ENCODE results near the gene DOCK1. TPM values are rescaled to one million over a fixed set of nuclear protein-coding genes. Genes with fewer than 3 reads are reported as not detected.

DOCK1 gene
- polyA plus RNA-seq, 1 experiment: 37.9 TPM

- Histone ChIP-seq H3K9me3 (ENCODE audit: control insufficient read depth, insufficient read depth, low read length) (0 out of 2 replicates have a peak, but pooled peaks cover 2% of the 10 kb centered on the region), H3K4me3 (ENCODE audit: low read depth, low read length) (no peak overlapping the region), H3K27ac (ENCODE audit: low read depth, low read length) (no peak overlapping the region), H3K27me3 (ENCODE audit: control insufficient read depth, insufficient read depth, low read length) (peaks cover 5% of the 10 kb centered on the region)
- ChIA-PET POLR2A (no interaction called here), CTCF (no interaction called here)
- no peak for TF ChIP-seq CTCF (IDR thresholded peaks at IDR 0.05; ENCODE audit: low read depth, low read length)
- DNase-seq (ENCODE audit: low read depth, low spot score): no peak
These were observed 558.3 kb downstream of the DOCK1 start for GRCh38 chr10:127463548-127463947.

- Histone ChIP-seq H3K27ac (ENCODE audit: low read depth, low read length) (no peak overlapping the region), H3K9me3 (ENCODE audit: control insufficient read depth, insufficient read depth, low read length) (no peaks in the 10 kb centered on the region), H3K27me3 (ENCODE audit: control insufficient read depth, insufficient read depth, low read length) (peaks cover 5% of the 10 kb centered on the region), H3K4me3 (ENCODE audit: low read depth, low read length) (no peak overlapping the region)
- ChIA-PET CTCF (no interaction called here), POLR2A (no interaction called here)
- no peak for DNase-seq (ENCODE audit: low read depth, low spot score)
- TF ChIP-seq CTCF (IDR thresholded peaks at IDR 0.05; ENCODE audit: low read depth, low read length): no peak
These were observed 559.3 kb downstream of the DOCK1 start for GRCh38 chr10:127464561-127464960.

GRCh38 chr10:127467811-127468210, 562.6 kb downstream of the DOCK1 start:
- no peak overlapping the region for H3K27ac ChIP-seq (ENCODE audit: low read depth, low read length)
- H3K27me3 ChIP-seq (ENCODE audit: control insufficient read depth, insufficient read depth, low read length): peaks cover 7% of the 10 kb centered on the region
- no peaks in the 10 kb centered on the region for H3K9me3 ChIP-seq (ENCODE audit: control insufficient read depth, insufficient read depth, low read length)
- TF ChIP-seq CTCF (IDR thresholded peaks at IDR 0.05; ENCODE audit: low read depth, low read length): no peak
- DNase-seq (ENCODE audit: low read depth, low spot score): no peak
- CTCF ChIA-PET: no interaction called here
- POLR2A ChIA-PET: no interaction called here
- H3K4me3 ChIP-seq (ENCODE audit: low read depth, low read length): no peak overlapping the region

- ChIA-PET CTCF (interaction anchor here (0.6 kb wide), 1 partner anchor 447 kb away, joined by 6 read pairs; no protein-coding TSS in a partner anchor), POLR2A (no interaction called here)
- no peak for DNase-seq (ENCODE audit: low read depth, low spot score)
- Histone ChIP-seq H3K9me3 (ENCODE audit: control insufficient read depth, insufficient read depth, low read length) (no peaks in the 10 kb centered on the region), H3K27ac (ENCODE audit: low read depth, low read length) (no peak overlapping the region), H3K27me3 (ENCODE audit: control insufficient read depth, insufficient read depth, low read length) (peaks cover 7% of the 10 kb centered on the region), H3K4me3 (ENCODE audit: low read depth, low read length) (no peak overlapping the region)
- no peak for TF ChIP-seq CTCF (IDR thresholded peaks at IDR 0.05; ENCODE audit: low read depth, low read length)
These were observed 563.4 kb downstream of the DOCK1 start for GRCh38 chr10:127468632-127469031.

GRCh38 chr10:127470911-127471310, 565.7 kb downstream of the DOCK1 start:
- TF ChIP-seq CTCF (IDR thresholded peaks at IDR 0.05; ENCODE audit: low read depth, low read length): no peak
- Histone ChIP-seq H3K4me3 (ENCODE audit: low read depth, low read length) (no peak overlapping the region), H3K27ac (ENCODE audit: low read depth, low read length) (no peak overlapping the region), H3K27me3 (ENCODE audit: control insufficient read depth, insufficient read depth, low read length) (peaks cover 7% of the 10 kb centered on the region), H3K9me3 (ENCODE audit: control insufficient read depth, insufficient read depth, low read length) (no peaks in the 10 kb centered on the region)
- no peak for DNase-seq (ENCODE audit: low read depth, low spot score)
- ChIA-PET POLR2A (no interaction called here), CTCF (no interaction called here)

Measured in AG04450 (cell line).